ENCODE results near the gene VENTX.

The VENTX gene

GRCh38 chr10:133281628-133282372 lies 44.1 kb downstream of the VENTX start:
- Histone ChIP-seq H3K4me1 (ENCODE audit: control insufficient read depth, insufficient read depth, low read length, poor library complexity, severe bottlenecking) (peaks cover 34% of the 10 kb centered on the region), H3K27ac (ENCODE audit: low read depth, low read length, severe bottlenecking) (no peak overlapping the region), H3K9me3 (ENCODE audit: control insufficient read depth, low read length) (no peaks in the 10 kb centered on the region), H3K36me3 (ENCODE audit: control insufficient read depth, insufficient read depth, low read length) (peaks cover 56% of the 10 kb centered on the region), H3K4me3 (ENCODE audit: extremely low read depth, insufficient read depth, low read length, poor library complexity, severe bottlenecking) (no peak overlapping the region)
- WGBS, 2 experiments (ENCODE audit: insufficient coverage in 2 of 2) = 93 to 96% methylated on average over 29 to 30 of the region's 38 CpGs

DNA sequence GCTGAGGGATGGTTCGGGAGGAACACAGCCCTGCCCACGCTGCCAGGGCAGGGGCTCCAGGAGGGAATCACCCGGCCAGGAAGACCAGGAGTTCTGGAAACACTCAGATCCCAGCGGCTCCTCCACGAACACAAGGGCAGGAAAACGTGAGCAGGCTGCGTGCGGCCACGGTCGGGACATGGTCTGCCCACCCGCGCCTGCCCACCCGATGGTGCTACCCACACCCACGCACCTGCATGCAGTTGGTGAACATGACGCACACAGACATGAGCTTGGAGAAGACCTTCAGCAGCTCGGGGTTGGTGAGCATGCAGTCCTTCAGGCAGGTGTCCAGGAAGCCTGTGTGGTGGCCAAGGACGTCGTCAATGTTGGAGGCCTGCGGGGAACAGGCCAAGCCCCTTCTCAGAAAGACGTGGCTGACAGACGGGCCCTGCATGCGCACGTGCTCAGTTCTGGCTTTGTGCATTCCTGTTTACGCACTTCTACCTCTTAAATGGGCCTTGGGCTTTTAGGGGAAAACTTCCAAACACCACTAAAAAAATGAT lies 45.3 kb downstream of the VENTX start:
- Histone ChIP-seq H3K9me3 (ENCODE audit: control insufficient read depth, low read length) (no peaks in the 10 kb centered on the region), H3K4me3 (ENCODE audit: extremely low read depth, insufficient read depth, low read length, poor library complexity, severe bottlenecking) (no peak overlapping the region), H3K27ac (ENCODE audit: low read depth, low read length, severe bottlenecking) (no peak overlapping the region), H3K4me1 (ENCODE audit: control insufficient read depth, insufficient read depth, low read length, poor library complexity, severe bottlenecking) (peaks cover 23% of the 10 kb centered on the region), H3K36me3 (ENCODE audit: control insufficient read depth, insufficient read depth, low read length) (peaks cover 63% of the 10 kb centered on the region)
- 95 to 98% methylated on average over 24 of the region's 24 CpGs for WGBS, 2 experiments (ENCODE audit: insufficient coverage in 2 of 2)

GRCh38 chr10:133283931-133284330 lies 46.3 kb downstream of the VENTX start:
- Histone ChIP-seq H3K4me1 (ENCODE audit: control insufficient read depth, insufficient read depth, low read length, poor library complexity, severe bottlenecking) (peaks cover 13% of the 10 kb centered on the region), H3K27ac (ENCODE audit: low read depth, low read length, severe bottlenecking) (no peak overlapping the region), H3K9me3 (ENCODE audit: control insufficient read depth, low read length) (no peaks in the 10 kb centered on the region), H3K4me3 (ENCODE audit: extremely low read depth, insufficient read depth, low read length, poor library complexity, severe bottlenecking) (no peak overlapping the region), H3K36me3 (ENCODE audit: control insufficient read depth, insufficient read depth, low read length) (peaks cover 73% of the 10 kb centered on the region)
- WGBS, 2 experiments (ENCODE audit: insufficient coverage in 2 of 2) = 97 to 99% methylated on average over 22 to 24 of the region's 24 CpGs

DNA sequence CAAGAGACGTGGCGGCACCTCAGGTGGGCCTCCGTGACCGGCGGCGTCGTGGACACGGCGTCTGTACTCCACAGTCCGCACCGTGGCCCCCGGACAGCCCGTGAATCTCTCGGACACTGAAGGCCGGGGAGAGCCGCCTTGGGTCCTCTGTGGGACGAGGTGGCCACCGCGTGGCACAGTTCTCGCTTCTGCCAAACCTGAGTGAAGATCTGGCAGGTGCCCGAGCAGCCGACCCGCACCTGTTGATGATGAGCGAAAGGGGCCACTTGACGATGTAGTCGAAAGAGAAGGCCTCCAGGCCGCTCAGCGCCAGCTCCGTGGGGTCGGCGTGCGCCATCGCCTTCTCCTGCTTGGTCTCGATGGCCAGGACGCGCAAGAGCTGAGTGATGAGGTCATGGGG lies 47.6 kb downstream of the VENTX start:
- Histone ChIP-seq H3K27ac (ENCODE audit: low read depth, low read length, severe bottlenecking) (no peak overlapping the region), H3K4me3 (ENCODE audit: extremely low read depth, insufficient read depth, low read length, poor library complexity, severe bottlenecking) (no peak overlapping the region), H3K9me3 (ENCODE audit: control insufficient read depth, low read length) (no peaks in the 10 kb centered on the region), H3K4me1 (ENCODE audit: control insufficient read depth, insufficient read depth, low read length, poor library complexity, severe bottlenecking) (peaks cover 1% of the 10 kb centered on the region), H3K36me3 (ENCODE audit: control insufficient read depth, insufficient read depth, low read length) (peaks cover 75% of the 10 kb centered on the region)
- WGBS, 2 experiments (ENCODE audit: insufficient coverage in 2 of 2) = 93% methylated on average over 36 of the region's 36 CpGs

GRCh38 chr10:133286366-133286765 lies 48.7 kb downstream of the VENTX start:
- 85 to 90% methylated on average over 11 to 14 of the region's 18 CpGs for WGBS, 2 experiments (ENCODE audit: insufficient coverage in 2 of 2)
- Histone ChIP-seq H3K4me1 (ENCODE audit: control insufficient read depth, insufficient read depth, low read length, poor library complexity, severe bottlenecking) (no peaks in the 10 kb centered on the region), H3K36me3 (ENCODE audit: control insufficient read depth, insufficient read depth, low read length) (peaks cover 82% of the 10 kb centered on the region), H3K9me3 (ENCODE audit: control insufficient read depth, low read length) (no peaks in the 10 kb centered on the region), H3K4me3 (ENCODE audit: extremely low read depth, insufficient read depth, low read length, poor library complexity, severe bottlenecking) (no peak overlapping the region), H3K27ac (ENCODE audit: low read depth, low read length, severe bottlenecking) (no peak overlapping the region)

GRCh38 chr10:133287832-133288500 lies 50.3 kb downstream of the VENTX start:
- peaks cover 79% of the 10 kb centered on the region for H3K36me3 ChIP-seq (ENCODE audit: control insufficient read depth, insufficient read depth, low read length)
- H3K4me3 ChIP-seq (ENCODE audit: extremely low read depth, insufficient read depth, low read length, poor library complexity, severe bottlenecking) = no peak overlapping the region
- WGBS, 2 experiments (ENCODE audit: insufficient coverage in 2 of 2) = 95 to 97% methylated on average over 38 of the region's 46 CpGs
- peaks cover 5% of the 10 kb centered on the region for H3K4me1 ChIP-seq (ENCODE audit: control insufficient read depth, insufficient read depth, low read length, poor library complexity, severe bottlenecking)
- H3K9me3 ChIP-seq (ENCODE audit: control insufficient read depth, low read length) = no peaks in the 10 kb centered on the region
- no peak overlapping the region for H3K27ac ChIP-seq (ENCODE audit: low read depth, low read length, severe bottlenecking)

- peaks cover 19% of the 10 kb centered on the region for H3K4me1 ChIP-seq (ENCODE audit: control insufficient read depth, insufficient read depth, low read length, poor library complexity, severe bottlenecking)
- no peaks in the 10 kb centered on the region for H3K9me3 ChIP-seq (ENCODE audit: control insufficient read depth, low read length)
- H3K4me3 ChIP-seq (ENCODE audit: extremely low read depth, insufficient read depth, low read length, poor library complexity, severe bottlenecking) = no peak overlapping the region
- no peak overlapping the region for H3K27ac ChIP-seq (ENCODE audit: low read depth, low read length, severe bottlenecking)
- H3K36me3 ChIP-seq (ENCODE audit: control insufficient read depth, insufficient read depth, low read length) = peaks cover 74% of the 10 kb centered on the region
- 92 to 96% methylated on average over 24 of the region's 24 CpGs for WGBS, 2 experiments (ENCODE audit: insufficient coverage in 2 of 2)
Measured at GRCh38 chr10:133289761-133290160, 52.1 kb downstream of the VENTX start.
